T-helper 22 cell (primary cell): ENCODE results near the gene LVRN.
"Not testable (repeated sequence)": the region's sequence is repeated elsewhere in the genome, so short reads cannot be mapped to it uniquely, and the experiment has no call there.

ENCODE experiments used
- DNase-seq: peaks from one replicate; pipeline ENCODE4 v3.0.0-alpha.2; 2020; ENCODE audit warnings: low read depth

The LVRN gene

GRCh38 chr5:115962239-115962564, at the start of gene LVRN:
Gene LVRN (plus strand): TSS chr5:115962475. CDS start chr5:115962618, 143 bp downstream.
- DNase-seq = no peak

GRCh38 chr5:115913623-115914400, 48.5 kb upstream of the LVRN start:
- not testable (repeated sequence) for DNase-seq

GRCh38 chr5:115920171-115920725, 42.0 kb upstream of the LVRN start:
- DNase-seq = no peak

GRCh38 chr5:115928578-115929407, 33.5 kb upstream of the LVRN start:
- DNase-seq = not testable (repeated sequence)

- DNase-seq = not testable (repeated sequence)
Observed at GRCh38 chr5:115930171-115930570, 32.1 kb upstream of the LVRN start.

- no peak for DNase-seq
Observed at GRCh38 chr5:115930630-115931337, 31.5 kb upstream of the LVRN start.

- DNase-seq = no peak
Observed at GRCh38 chr5:115932991-115933390, 29.3 kb upstream of the LVRN start.

- DNase-seq = no peak
Observed at GRCh38 chr5:115934388-115934974, 27.8 kb upstream of the LVRN start.

GRCh38 chr5:115936031-115936430, 26.2 kb upstream of the LVRN start:
- DNase-seq = no peak

- no peak for DNase-seq
Observed at GRCh38 chr5:115939059-115939458, 23.2 kb upstream of the LVRN start.

GRCh38 chr5:115940080-115940810, 22.0 kb upstream of the LVRN start:
- DNase-seq = no peak

GRCh38 chr5:115941051-115941675, 21.1 kb upstream of the LVRN start:
- DNase-seq = no peak

- no peak for DNase-seq
Observed at GRCh38 chr5:115944501-115944900, 17.8 kb upstream of the LVRN start.

GRCh38 chr5:115946655-115947054, 15.6 kb upstream of the LVRN start:
- DNase-seq = no peak

GRCh38 chr5:115947260-115947659, 15.0 kb upstream of the LVRN start:
- DNase-seq = no peak

- DNase-seq = no peak
Observed at GRCh38 chr5:115948091-115948534, 14.2 kb upstream of the LVRN start.

- DNase-seq = no peak
Observed at GRCh38 chr5:115949096-115949495, 13.2 kb upstream of the LVRN start.

- DNase-seq = no peak
Observed at GRCh38 chr5:115952588-115952987, 9.7 kb upstream of the LVRN start.

GRCh38 chr5:115954144-115954543, 8.1 kb upstream of the LVRN start:
- DNase-seq = no peak

- no peak for DNase-seq
Observed at GRCh38 chr5:115956957-115957356, 5.3 kb upstream of the LVRN start.
